Neural progenitor cell (in vitro differentiated cells): Measurements from ENCODE around the gene AK5. TPM values are rescaled to one million over a fixed set of nuclear protein-coding genes. Genes with fewer than 3 reads are reported as not detected.
A peak's percentile ranks its signal among the peaks of the same experiment; 100 is the strongest.

Experiments
- DNase-seq: peaks from one replicate; pipeline ENCODE4 v3.0.0-alpha.2; 2016; ENCODE audit warnings: low spot score
- H2AFZ ChIP-seq: fragments of 200-600 bp; sonication (generic); replicated peaks from 2 replicates; pipeline ENCODE4 v1.6.1; 2016; ENCODE audit warnings: antibody characterized with exemption
- H3F3A ChIP-seq: fragments of 200-600 bp; sonication (generic); 2 replicates; pipeline ENCODE4 v1.6.1; 2016; ENCODE audit warnings: antibody characterized with exemption, low read depth
- H3K27ac ChIP-seq: fragments of 200-600 bp; sonication (generic); 2 replicates; pipeline ENCODE4 v1.5.1; 2016; ENCODE audit warnings: mild to moderate bottlenecking
- H3K27me3 ChIP-seq: fragments of 200-600 bp; sonication (generic); 2 replicates; pipeline ENCODE4 v1.6.1; 2016; ENCODE audit warnings: mild to moderate bottlenecking, moderate library complexity
- H3K36me3 ChIP-seq: fragments of 200-600 bp; sonication (generic); 2 replicates; pipeline ENCODE4 v1.5.1; 2016
- H3K4me1 ChIP-seq: fragments of 200-600 bp; sonication (generic); 2 replicates; pipeline ENCODE4 v1.6.1; 2016; ENCODE audit warnings: mixed run types
- H3K4me2 ChIP-seq: fragments of 200-600 bp; sonication (generic); 2 replicates; pipeline ENCODE4 v1.6.1; 2016
- H3K4me3 ChIP-seq: fragments of 200-600 bp; sonication (generic); 2 replicates; pipeline ENCODE4 v1.5.1; 2016
- H3K79me2 ChIP-seq: fragments of 200-600 bp; sonication (generic); 2 replicates; pipeline ENCODE4 v1.6.1; 2016; ENCODE audit warnings: low read depth
- H3K9ac ChIP-seq: fragments of 200-600 bp; sonication (generic); 2 replicates; pipeline ENCODE4 v1.6.1; 2016
- H3K9me3 ChIP-seq: fragments of 200-600 bp; sonication (generic); 2 replicates; pipeline ENCODE4 v1.5.1; 2016; ENCODE audit warnings: low read depth
- H4K20me1 ChIP-seq: fragments of 200-600 bp; sonication (generic); 2 replicates; pipeline ENCODE4 v1.6.1; 2016; ENCODE audit warnings: low read depth
- H3K27ac Mint-ChIP-seq: 3 replicates; pipeline ENCODE4 v1.8.0; 2021; ENCODE audit warnings: mixed read lengths
- H3K27me3 Mint-ChIP-seq: 2 replicates; pipeline ENCODE4 v1.8.0; 2022; ENCODE audit warnings: low read depth, mild to moderate bottlenecking, inconsistent platforms, moderate library complexity, mixed read lengths; ENCODE audit not compliant: insufficient read depth
- H3K36me3 Mint-ChIP-seq: 3 replicates; pipeline ENCODE4 v1.8.0; 2021; ENCODE audit warnings: mixed read lengths
- H3K4me1 Mint-ChIP-seq: 3 replicates; pipeline ENCODE4 v1.8.0; 2021; ENCODE audit warnings: mixed read lengths
- H3K4me3 Mint-ChIP-seq: 3 replicates; pipeline ENCODE4 v1.8.0; 2021; ENCODE audit warnings: mild to moderate bottlenecking, moderate library complexity, mixed read lengths
- H3K9me3 Mint-ChIP-seq: 3 replicates; pipeline ENCODE4 v1.8.0; 2020; ENCODE audit warnings: mixed read lengths
- CTCF ChIP-seq: fragments of 200-600 bp; sonication (generic); IDR thresholded peaks from 2 replicates; pipeline ENCODE4 v1.5.1; 2017; ENCODE audit warnings: antibody characterized with exemption, mild to moderate bottlenecking
- EZH2 ChIP-seq: fragments of 200-600 bp; sonication (generic); IDR thresholded peaks from 2 replicates; pipeline ENCODE4 v1.6.1; 2017; ENCODE audit warnings: antibody characterized with exemption, mild to moderate bottlenecking, moderate library complexity
- EZH2phosphoT487 ChIP-seq: fragments of 200-600 bp; sonication (generic); IDR thresholded peaks from 2 replicates; pipeline ENCODE4 v1.6.1; 2017; ENCODE audit warnings: antibody characterized with exemption
- total RNA-seq: library from RNA; depleted of rRNA; stranded (reverse); fragments of >200 nt; gene quantifications from 2 replicates; pipeline ENCODE4 v1.2.3, GENCODE V29; 2015; ENCODE audit warnings: low replicate concordance

Gene AK5
- total RNA-seq, 1 donor from 2014 or later: 1.8 TPM

- H3K27me3 Mint-ChIP-seq: peaks cover 2% of the 10 kb centered on the region
- peaks cover 20% of the 10 kb centered on the region for H3K4me1 ChIP-seq
- H3K9me3 Mint-ChIP-seq: no peaks in the 10 kb centered on the region
- H3K27ac ChIP-seq: no peak overlapping the region
- no peak overlapping the region for H3K4me3 Mint-ChIP-seq
- H3K9me3 ChIP-seq: no peaks in the 10 kb centered on the region
- peaks cover 17% of the 10 kb centered on the region for H3K4me1 Mint-ChIP-seq
- H3F3A ChIP-seq: peaks cover 9% of the 10 kb centered on the region
- H3K36me3 Mint-ChIP-seq: no peaks in the 10 kb centered on the region
- no peaks in the 10 kb centered on the region for H3K79me2 ChIP-seq
- no peaks in the 10 kb centered on the region for H4K20me1 ChIP-seq
- no peaks in the 10 kb centered on the region for H3K27me3 ChIP-seq
- no peak overlapping the region for H3K4me2 ChIP-seq
- DNase-seq: no peak
- no peak overlapping the region for H3K9ac ChIP-seq
- H3K36me3 ChIP-seq: no peaks in the 10 kb centered on the region
- TF ChIP-seq CTCF (no peak), EZH2 (no peak), EZH2phosphoT487 (no peak)
- no peak overlapping the region for H2AFZ ChIP-seq
- peak overlapping the region; percentile 60 for H3K27ac Mint-ChIP-seq
- H3K4me3 ChIP-seq: no peak overlapping the region
Measured at GRCh38 chr1:77541162-77541545, 259.3 kb downstream of the AK5 start.

- Histone ChIP-seq H4K20me1 (no peaks in the 10 kb centered on the region), H3K4me1 (peaks cover 28% of the 10 kb centered on the region), H3K27ac (no peak overlapping the region), H3K9ac (no peak overlapping the region), H3F3A (peaks cover 10% of the 10 kb centered on the region), H3K27me3 (no peaks in the 10 kb centered on the region), H3K9me3 (no peaks in the 10 kb centered on the region), H3K36me3 (no peaks in the 10 kb centered on the region), H2AFZ (no peak overlapping the region), H3K4me2 (no peak overlapping the region), H3K4me3 (no peak overlapping the region), H3K79me2 (no peaks in the 10 kb centered on the region)
- H3K27me3 Mint-ChIP-seq: no peaks in the 10 kb centered on the region
- H3K36me3 Mint-ChIP-seq: no peaks in the 10 kb centered on the region
- H3K4me3 Mint-ChIP-seq: no peak overlapping the region
- peaks cover 19% of the 10 kb centered on the region for H3K4me1 Mint-ChIP-seq
- no peak overlapping the region for H3K27ac Mint-ChIP-seq
- H3K9me3 Mint-ChIP-seq: no peaks in the 10 kb centered on the region
- no peak for TF ChIP-seq CTCF
- TF ChIP-seq EZH2: no peak
- no peak for TF ChIP-seq EZH2phosphoT487
- no peak for DNase-seq
Measured at GRCh38 chr1:77542813-77543420, 261.1 kb downstream of the AK5 start.

- no peak for DNase-seq
- Histone ChIP-seq H3K27me3 (no peaks in the 10 kb centered on the region), H3K4me1 (peaks cover 27% of the 10 kb centered on the region), H2AFZ (no peak overlapping the region), H3K9me3 (no peaks in the 10 kb centered on the region), H3K36me3 (no peaks in the 10 kb centered on the region), H3F3A (peaks cover 10% of the 10 kb centered on the region), H3K27ac (no peak overlapping the region), H3K4me2 (no peak overlapping the region), H4K20me1 (no peaks in the 10 kb centered on the region), H3K4me3 (no peak overlapping the region), H3K9ac (no peak overlapping the region), H3K79me2 (no peaks in the 10 kb centered on the region)
- H3K27ac Mint-ChIP-seq: no peak overlapping the region
- H3K27me3 Mint-ChIP-seq: no peaks in the 10 kb centered on the region
- TF ChIP-seq EZH2 (no peak), CTCF (no peak), EZH2phosphoT487 (no peak)
- H3K4me1 Mint-ChIP-seq: peaks cover 21% of the 10 kb centered on the region
- H3K9me3 Mint-ChIP-seq: no peaks in the 10 kb centered on the region
- H3K4me3 Mint-ChIP-seq: no peak overlapping the region
- no peaks in the 10 kb centered on the region for H3K36me3 Mint-ChIP-seq
Measured at GRCh38 chr1:77543822-77544448, 262.1 kb downstream of the AK5 start.
